Parathyroid adenoma (tissue), 2 donors: Measurements from ENCODE around the gene RNASEH1.
"Not testable (repeated sequence)": the region's sequence is repeated elsewhere in the genome, so short reads cannot be mapped to it uniquely, and the experiment has no call there.

ENCODE experiments used
- H2AFZ ChIP-seq: fragments of 300-600 bp; sonication (generic); one replicate; pipeline ENCODE4 v1.7.0; 2017; ENCODE audit warnings: antibody characterized with exemption, mild to moderate bottlenecking
- H3K27ac ChIP-seq: fragments of 300-600 bp; sonication (generic); one replicate; pipeline ENCODE4 v1.7.0; 2017
- H3K27me3 ChIP-seq: fragments of 300-600 bp; sonication (generic); one replicate; pipeline ENCODE4 v1.7.0; 2017; ENCODE audit warnings: low read length; ENCODE audit not compliant: control insufficient read depth, insufficient read depth
- H3K36me3 ChIP-seq: fragments of 300-600 bp; sonication (generic); one replicate; pipeline ENCODE4 v1.7.0; 2017; ENCODE audit warnings: low read length; ENCODE audit not compliant: control insufficient read depth, insufficient read depth
- H3K4me1 ChIP-seq: fragments of 300-600 bp; sonication (generic); one replicate; pipeline ENCODE4 v1.7.0; 2017; ENCODE audit warnings: control low read depth
- H3K4me2 ChIP-seq: fragments of 300-600 bp; sonication (generic); one replicate; pipeline ENCODE4 v1.7.0; 2017; ENCODE audit warnings: low read length
- H3K4me3 ChIP-seq: fragments of 300-600 bp; sonication (generic); one replicate; pipeline ENCODE4 v1.7.0; 2017; ENCODE audit warnings: low read depth, low read length
- H3K79me2 ChIP-seq: fragments of 300-600 bp; sonication (generic); one replicate; pipeline ENCODE4 v1.7.0; 2017; ENCODE audit warnings: control low read depth
- H3K9ac ChIP-seq: fragments of 300-600 bp; sonication (generic); one replicate; pipeline ENCODE4 v1.7.0; 2017; ENCODE audit warnings: mild to moderate bottlenecking
- H3K9me3 ChIP-seq: fragments of 300-600 bp; sonication (generic); one replicate; pipeline ENCODE4 v1.7.0; 2017; ENCODE audit warnings: low read length; ENCODE audit not compliant: control insufficient read depth
- TF ChIP-seq, protein P1 (sequence below): fragments of 300-600 bp; sonication (generic); IDR thresholded peaks from one replicate; pipeline ENCODE4 v1.7.0; 2017; ENCODE audit warnings: antibody characterized with exemption, mild to moderate bottlenecking
- donor health status: primary hyperparathyroidism.

RNASEH1 gene

DNA sequence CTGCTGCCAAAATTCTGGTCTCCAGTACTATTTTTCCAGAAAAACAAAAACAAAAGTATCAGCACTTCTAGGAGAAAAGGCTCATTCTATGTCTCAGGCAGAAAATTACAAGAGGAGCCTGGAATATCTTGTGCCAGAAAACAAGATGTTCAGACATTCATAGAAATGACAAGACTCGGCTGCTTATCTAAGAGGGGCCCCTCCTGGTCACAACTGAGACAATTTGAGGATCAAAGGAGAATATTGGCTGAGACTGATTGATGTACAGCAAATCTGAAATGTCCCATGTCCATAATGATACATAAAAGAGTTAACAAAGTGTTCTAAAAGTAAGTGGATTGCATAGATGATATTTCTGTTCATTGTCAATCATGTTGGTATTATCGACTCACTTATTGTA, 14.5 kb upstream of the RNASEH1 start:
- no peak overlapping the region for H3K27ac ChIP-seq
- no peak overlapping the region for H2AFZ ChIP-seq
- no peak overlapping the region for H3K4me3 ChIP-seq
- H3K9me3 ChIP-seq: no peaks in the 10 kb centered on the region
- H3K36me3 ChIP-seq: no peaks in the 10 kb centered on the region
- TF ChIP-seq, protein P1, sequence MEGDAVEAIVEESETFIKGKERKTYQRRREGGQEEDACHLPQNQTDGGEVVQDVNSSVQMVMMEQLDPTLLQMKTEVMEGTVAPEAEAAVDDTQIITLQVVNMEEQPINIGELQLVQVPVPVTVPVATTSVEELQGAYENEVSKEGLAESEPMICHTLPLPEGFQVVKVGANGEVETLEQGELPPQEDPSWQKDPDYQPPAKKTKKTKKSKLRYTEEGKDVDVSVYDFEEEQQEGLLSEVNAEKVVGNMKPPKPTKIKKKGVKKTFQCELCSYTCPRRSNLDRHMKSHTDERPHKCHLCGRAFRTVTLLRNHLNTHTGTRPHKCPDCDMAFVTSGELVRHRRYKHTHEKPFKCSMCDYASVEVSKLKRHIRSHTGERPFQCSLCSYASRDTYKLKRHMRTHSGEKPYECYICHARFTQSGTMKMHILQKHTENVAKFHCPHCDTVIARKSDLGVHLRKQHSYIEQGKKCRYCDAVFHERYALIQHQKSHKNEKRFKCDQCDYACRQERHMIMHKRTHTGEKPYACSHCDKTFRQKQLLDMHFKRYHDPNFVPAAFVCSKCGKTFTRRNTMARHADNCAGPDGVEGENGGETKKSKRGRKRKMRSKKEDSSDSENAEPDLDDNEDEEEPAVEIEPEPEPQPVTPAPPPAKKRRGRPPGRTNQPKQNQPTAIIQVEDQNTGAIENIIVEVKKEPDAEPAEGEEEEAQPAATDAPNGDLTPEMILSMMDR: no peak
- no peak overlapping the region for H3K9ac ChIP-seq
- H3K4me2 ChIP-seq: no peak overlapping the region
- peaks cover 10% of the 10 kb centered on the region for H3K79me2 ChIP-seq
- H3K4me1 ChIP-seq: peaks cover 2% of the 10 kb centered on the region
- H3K27me3 ChIP-seq: no peaks in the 10 kb centered on the region

DNA sequence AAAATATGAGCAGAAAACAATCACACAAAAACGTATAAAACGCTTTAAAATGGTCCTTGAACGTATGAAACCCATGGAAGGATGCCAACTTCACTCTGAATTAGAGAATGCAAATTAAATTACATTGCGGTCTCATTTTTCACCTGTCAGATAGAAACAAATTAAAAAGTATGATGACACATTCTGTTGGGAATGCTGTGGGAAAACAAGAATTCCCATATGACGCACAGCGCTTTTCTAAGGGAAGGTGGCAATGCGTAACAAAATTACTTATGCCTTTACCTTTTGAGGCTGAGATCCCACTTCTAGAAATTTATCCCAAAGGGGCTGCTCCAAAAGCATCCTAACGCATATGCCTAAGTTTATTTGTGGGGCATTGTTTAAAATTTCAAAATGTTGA, 13.2 kb upstream of the RNASEH1 start:
- Histone ChIP-seq H3K4me1 (no peaks in the 10 kb centered on the region), H3K27ac (no peak overlapping the region), H3K9ac (no peak overlapping the region), H3K79me2 (peaks cover 10% of the 10 kb centered on the region), H3K9me3 (no peaks in the 10 kb centered on the region), H3K27me3 (no peaks in the 10 kb centered on the region), H3K4me2 (no peak overlapping the region), H2AFZ (no peak overlapping the region), H3K36me3 (no peaks in the 10 kb centered on the region), H3K4me3 (no peak overlapping the region)
- TF ChIP-seq, protein P1: no peak

DNA sequence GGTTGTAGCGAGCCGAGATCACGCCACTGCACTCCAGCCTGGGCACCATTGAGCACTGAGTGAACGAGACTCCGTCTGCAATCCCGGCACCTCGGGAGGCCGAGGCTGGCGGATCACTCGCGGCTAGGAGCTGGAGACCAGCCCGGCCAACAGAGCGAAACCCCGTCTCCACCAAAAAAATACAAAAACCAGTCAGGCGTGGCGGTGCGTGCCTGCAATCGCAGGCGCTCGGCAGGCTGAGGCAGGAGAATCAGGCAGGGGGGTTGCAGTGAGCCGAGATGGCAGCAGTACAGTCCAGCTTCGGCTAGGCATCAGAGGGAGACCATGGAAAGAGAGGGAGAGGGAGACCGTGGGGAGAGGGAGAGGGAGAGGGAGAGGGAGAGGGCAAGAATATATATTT, 11.5 kb upstream of the RNASEH1 start:
- not testable (repeated sequence) for H3K36me3 ChIP-seq, H2AFZ ChIP-seq, H3K79me2 ChIP-seq, H3K4me2 ChIP-seq, H3K4me3 ChIP-seq, H3K27ac ChIP-seq, H3K9me3 ChIP-seq, H3K4me1 ChIP-seq, H3K27me3 ChIP-seq, H3K9ac ChIP-seq

DNA sequence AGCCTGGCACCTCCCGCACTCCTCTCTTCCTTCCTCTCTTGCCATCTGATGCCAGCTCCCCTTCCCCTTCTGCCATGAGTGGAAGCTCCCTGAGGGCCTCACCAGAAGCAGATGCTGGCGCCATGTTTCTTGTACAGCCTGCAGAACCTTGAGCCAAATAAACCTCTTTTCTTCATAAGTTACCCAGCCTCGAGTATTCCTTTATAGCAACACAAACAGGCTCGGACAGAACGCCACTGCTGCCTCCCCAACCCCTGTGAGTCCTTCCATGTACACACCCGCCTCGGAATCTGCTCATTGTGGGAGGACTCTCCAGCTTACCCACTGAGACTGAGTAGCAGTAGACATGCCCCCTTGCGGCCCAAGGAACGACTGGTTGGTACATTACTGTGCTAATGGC, 8.7 kb upstream of the RNASEH1 start:
- H3K4me2 ChIP-seq: no peak overlapping the region
- no peak overlapping the region for H3K9ac ChIP-seq
- H3K4me1 ChIP-seq: no peaks in the 10 kb centered on the region
- TF ChIP-seq, protein P1: no peak
- no peak overlapping the region for H2AFZ ChIP-seq
- H3K27me3 ChIP-seq: no peaks in the 10 kb centered on the region
- no peaks in the 10 kb centered on the region for H3K36me3 ChIP-seq
- H3K27ac ChIP-seq: no peak overlapping the region
- H3K4me3 ChIP-seq: no peak overlapping the region
- no peaks in the 10 kb centered on the region for H3K9me3 ChIP-seq
- no peaks in the 10 kb centered on the region for H3K79me2 ChIP-seq

DNA sequence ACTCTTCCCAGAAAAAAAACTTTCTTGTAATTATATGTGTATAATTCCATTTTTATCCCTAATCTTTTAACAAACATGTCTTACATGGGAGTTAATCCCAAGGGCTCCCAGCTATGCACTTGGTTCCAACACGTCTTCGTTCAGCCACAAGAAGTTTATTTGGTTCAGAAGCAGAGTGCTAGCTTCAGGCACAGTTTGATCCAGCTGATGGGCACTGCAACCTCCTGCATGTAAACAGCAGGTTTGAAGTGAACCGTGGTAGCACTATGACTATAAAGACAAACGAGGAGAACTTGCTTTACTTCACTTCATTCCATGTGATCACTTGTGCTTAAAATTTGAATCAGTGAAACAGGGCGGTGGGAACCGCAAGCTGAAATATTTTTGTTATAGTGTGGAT, 7.0 kb upstream of the RNASEH1 start:
- no peak overlapping the region for H3K4me2 ChIP-seq
- H2AFZ ChIP-seq: no peak overlapping the region
- no peak overlapping the region for H3K4me3 ChIP-seq
- H3K27ac ChIP-seq: no peak overlapping the region
- no peaks in the 10 kb centered on the region for H3K9me3 ChIP-seq
- H3K4me1 ChIP-seq: no peaks in the 10 kb centered on the region
- no peaks in the 10 kb centered on the region for H3K27me3 ChIP-seq
- no peaks in the 10 kb centered on the region for H3K79me2 ChIP-seq
- H3K9ac ChIP-seq: no peak overlapping the region
- no peaks in the 10 kb centered on the region for H3K36me3 ChIP-seq
- TF ChIP-seq, protein P1: no peak
